ENCODE data around the gene MICAL2. TPM values are rescaled to one million over a fixed set of nuclear protein-coding genes. Genes with fewer than 3 reads are reported as not detected.

Gene MICAL2
- total RNA-seq, 1 donor from 2014 or later: 110 TPM

DNA sequence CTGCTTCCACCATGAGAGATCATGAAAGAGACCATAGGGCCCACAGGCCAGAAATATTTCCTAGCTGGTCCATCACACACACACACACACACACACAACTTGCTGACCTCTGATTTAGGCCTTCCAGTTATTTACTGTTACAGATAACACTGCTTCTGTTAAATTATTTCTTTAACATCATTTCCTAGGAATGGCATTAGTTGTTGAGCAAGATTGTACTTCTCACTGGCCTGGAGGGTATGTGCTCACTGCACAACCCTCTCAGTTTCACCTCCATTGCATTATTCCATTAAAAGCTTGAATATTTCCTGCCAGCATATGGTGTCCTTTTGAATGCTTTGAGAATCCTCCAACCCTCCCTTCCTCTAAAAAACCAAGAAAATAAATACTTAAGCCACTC lies 104.4 kb downstream of the MICAL2 start:
- no peak for DNase-seq

DNA sequence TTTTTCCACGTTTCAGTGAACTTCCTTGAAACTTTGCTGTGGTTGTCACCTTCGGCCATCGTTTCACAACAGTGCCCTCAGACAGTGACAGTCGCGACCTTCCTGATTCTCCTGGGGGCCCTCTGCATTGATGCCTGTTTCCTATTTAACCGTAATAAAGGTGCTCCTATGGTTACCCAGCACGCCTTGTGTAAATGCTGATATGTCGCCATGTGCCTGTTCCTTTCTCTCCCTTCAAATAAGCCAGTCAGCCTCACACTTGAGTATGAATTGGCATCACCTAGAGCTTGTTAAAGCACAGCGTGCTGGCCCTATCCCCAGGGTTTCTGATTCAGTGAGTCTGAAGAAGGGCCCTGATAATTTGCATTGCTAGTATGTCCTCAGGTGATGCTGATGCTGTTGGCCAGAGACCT lies 104.8 kb downstream of the MICAL2 start:
- no peak for DNase-seq

DNA sequence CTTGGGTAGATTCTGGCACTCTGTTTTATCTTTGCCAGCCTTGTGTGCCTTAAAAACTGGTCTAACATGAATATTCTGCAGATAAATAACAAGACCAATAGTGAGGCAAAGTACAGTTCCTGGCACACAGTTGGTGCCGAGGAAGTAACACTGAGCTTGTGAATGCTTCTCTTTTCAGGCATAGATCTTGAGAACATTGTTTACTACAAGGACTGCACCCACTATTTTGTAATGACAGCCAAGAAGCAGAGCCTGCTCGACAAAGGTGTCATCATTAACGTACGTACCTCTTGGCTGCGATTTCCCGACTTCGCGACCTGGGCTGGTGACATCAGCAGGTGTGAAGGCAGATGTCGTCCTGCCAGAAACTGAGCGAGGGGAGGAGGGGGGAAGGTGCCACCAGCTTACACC lies 105.7 kb downstream of the MICAL2 start:
- DNase-seq: no peak

DNA sequence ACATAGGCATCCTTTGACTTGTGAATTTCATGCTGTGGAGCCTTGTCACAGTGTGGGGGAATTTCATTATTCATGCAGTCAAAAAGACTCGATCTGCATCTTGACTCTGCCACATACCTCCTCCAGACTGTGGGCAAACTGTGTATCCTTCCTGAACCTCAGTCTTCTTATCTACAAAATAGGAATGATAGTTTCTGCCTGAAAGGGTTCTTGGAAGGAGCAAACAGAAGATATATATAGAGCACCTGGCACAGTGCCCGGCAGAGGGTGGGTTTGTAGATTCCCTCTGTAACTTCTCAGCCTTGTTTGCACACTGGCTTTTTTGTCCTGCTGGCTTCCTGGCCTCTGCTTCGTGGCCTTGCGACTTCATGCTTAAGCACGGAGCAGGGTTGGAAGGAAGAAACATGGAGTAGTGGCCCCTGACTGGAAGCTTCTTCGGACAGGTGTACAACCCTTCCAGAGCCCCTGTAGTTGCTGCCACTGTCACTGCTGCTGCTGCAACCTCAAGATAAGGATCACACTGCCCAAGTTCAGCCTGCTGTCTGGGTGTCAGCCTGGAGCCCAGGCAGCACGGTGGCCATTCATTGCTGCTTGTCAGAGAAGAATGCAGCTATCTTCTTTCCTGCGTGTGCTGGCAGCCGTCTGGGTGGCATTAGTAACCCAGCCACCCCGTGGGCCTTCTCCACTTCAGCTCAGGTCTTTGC lies 106.4 kb downstream of the MICAL2 start:
- DNase-seq: peak; percentile 58

DNA sequence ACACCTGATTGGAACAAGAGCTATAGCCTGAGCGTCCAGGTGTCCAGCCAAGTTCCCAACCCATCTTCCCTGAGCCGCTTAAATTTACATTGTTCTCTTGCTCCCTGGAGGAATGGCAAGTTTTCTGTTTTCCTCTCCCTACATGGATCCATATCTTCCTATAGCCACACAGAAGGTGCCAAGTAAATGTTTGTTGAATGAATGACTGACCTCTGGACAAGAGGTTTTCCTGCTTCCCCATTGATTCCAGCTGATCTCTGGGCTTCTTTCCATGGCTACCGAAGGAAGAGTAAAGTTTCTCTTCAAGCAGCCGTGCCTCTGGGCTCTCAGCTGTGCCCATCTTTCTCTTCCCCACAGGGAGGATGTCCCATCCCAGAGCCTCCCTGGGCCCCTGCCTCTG lies 107.5 kb downstream of the MICAL2 start:
- no peak for DNase-seq

DNA sequence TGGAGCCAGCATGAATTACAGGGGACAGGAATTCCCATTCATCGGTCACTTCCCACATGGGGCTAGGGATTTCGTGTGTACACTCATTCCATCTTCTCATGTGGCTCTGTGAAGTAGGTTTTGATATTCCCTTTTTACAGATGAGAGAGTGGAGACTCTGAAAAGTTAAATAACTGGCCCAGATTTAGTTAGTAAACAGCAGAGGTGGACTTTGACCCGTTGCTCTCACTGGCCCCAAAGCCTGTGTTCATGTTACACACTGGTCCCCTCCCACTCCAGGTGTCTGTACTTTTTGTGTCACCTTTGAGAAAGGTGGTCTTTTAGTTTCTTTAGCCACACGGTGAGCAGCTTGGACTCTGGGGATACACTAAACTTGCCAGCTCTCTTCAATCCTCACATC lies 108.5 kb downstream of the MICAL2 start:
- no peak for DNase-seq

DNA sequence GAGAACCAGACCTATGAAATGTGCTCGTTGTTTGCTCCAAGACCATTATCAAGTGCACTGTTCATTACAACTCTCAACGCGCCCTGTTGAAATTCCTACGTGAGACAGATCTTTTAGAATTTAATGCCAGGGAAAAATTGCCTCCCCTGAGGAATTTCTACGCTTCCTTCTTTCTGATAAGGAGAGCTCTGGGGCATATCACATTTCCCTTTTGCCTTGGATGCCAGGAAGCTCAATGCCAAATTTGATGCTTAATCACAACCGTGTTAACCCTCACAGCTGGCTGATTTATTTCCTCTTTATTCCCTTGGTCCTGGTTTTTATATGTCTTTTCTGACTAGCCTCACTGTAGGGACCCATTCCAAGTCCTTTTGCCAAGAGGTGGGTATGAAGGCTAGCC lies 109.4 kb downstream of the MICAL2 start:
- DNase-seq: peak; percentile 75

DNA sequence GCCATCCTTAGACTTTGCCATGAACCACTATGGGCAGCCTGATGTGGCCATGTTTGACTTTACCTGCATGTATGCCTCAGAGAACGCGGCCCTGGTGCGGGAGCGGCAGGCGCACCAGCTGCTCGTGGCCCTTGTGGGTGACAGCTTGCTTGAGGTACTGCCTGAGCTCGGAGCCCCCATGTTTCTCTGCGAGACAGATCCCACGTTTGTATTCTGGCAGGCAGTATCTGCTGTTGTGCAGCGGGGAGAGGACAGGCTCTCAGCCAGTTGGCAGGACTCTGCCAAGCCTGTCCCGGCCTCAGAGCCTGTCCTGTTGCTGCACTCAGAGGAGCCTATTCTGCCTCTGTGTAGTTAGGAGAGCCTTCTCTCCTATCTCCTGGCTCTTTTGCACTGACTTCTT lies 109.9 kb downstream of the MICAL2 start:
- DNase-seq: no peak

DNA sequence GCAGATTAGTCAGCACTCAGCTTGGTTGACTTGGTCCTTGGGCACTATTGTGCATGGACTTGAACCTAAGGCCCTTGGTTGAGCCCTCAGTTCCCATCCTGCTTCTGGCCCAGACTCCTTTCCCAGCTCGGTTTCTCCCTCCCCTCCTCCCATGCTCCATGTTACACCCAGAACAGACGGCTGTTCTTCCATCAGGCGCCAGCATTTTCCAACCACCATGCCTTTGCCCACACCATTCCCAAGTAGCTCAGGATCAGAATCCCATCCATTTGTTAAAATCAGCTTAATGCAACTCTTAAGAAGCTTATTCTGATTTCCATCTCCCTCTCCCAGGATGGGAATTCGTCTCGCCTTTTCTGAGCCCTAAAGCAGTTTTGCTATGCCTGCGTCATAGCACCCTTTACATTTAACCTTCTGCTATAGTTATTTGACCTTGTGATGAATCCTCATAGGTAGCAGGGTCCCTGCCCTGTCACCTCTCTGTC lies 110.7 kb downstream of the MICAL2 start:
- no peak for DNase-seq

DNA sequence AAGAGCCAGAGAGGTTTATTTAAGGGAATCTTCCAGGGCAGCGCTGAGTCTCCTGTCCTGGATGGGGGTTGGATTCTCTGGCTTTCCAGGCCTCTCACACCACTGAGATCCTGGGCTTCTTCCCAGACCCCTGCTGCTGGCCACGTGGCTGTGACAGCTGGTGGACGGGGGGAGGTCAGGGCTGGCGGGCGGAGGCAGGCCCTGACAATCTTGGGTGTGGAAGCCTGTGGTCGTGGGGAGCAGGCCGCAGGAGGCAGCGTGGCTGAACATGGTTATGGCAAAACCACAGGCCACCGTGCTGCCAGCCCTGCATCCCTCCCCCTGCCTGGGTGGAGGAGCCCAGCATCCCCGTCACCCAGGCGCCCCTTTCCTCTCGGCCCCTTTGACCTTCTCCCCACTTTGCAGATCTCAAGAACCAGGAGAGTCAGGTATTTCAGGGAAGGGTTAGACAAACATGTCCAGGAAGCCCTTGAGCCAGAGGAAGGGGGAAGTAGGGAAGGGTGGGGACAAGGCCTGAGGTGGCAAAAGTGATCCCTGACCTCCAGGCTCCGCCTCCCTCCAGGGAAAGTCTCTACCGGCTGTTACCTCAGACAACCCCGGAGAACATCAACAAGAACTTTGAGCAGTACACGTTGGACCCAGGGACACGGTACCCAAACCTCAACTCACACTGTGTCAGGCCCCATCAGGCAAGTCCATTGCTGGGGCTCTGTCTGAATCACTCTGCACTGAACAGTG lies 111.8 kb downstream of the MICAL2 start:
- DNase-seq: no peak

DNA sequence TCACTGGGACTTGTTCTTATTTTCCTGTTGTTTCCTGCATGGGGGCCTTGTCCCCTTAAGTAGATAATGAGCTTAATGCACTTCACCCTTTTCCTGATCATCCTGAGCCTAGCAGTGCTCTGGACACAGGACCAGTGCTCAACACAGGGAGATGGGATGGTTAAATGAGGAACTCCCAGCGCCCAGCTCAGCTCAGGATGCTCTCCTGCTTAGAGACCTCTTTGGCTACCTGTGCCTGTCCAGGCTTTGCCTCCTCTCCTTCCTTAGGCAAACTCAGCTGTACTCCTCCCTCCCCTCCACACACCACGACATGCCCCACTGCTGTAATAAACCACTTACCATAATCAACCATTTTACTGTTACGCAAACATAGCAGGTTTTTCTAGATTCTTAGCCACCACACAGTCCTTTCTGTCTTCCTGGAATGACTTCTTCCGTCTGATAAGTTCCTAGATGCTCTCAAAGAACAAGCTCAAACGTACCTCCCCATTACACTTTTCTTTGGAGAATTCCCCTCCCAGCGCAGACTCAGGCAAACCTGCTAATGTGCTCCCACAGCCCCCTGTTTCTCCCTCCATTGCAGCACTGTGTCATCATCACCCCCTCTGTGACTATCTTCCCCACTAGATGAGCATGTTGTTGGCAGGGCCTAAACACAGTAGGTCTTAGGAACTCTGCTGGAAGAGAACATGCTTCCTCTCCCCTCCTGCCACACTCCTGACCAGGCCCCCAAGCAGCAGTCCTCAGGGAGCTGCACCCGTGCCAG lies 113.6 kb downstream of the MICAL2 start:
- no peak for DNase-seq

DNA sequence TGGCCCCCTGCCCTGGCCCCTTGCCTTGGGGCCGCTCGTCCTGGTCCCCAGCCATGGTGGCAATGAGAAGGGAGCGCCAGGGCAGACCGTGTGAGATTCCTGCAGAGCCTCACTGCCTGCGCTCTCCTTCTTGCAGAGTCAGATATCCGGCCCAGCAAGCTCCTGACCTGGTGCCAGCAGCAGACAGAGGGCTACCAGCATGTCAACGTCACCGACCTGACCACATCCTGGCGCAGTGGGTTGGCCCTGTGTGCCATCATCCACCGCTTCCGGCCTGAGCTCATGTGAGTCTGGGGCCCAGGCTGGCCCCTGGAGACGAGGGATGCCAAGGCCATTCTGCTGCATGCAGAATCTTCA lies 114.1 kb downstream of the MICAL2 start:
- peak; percentile 94 for DNase-seq

DNA sequence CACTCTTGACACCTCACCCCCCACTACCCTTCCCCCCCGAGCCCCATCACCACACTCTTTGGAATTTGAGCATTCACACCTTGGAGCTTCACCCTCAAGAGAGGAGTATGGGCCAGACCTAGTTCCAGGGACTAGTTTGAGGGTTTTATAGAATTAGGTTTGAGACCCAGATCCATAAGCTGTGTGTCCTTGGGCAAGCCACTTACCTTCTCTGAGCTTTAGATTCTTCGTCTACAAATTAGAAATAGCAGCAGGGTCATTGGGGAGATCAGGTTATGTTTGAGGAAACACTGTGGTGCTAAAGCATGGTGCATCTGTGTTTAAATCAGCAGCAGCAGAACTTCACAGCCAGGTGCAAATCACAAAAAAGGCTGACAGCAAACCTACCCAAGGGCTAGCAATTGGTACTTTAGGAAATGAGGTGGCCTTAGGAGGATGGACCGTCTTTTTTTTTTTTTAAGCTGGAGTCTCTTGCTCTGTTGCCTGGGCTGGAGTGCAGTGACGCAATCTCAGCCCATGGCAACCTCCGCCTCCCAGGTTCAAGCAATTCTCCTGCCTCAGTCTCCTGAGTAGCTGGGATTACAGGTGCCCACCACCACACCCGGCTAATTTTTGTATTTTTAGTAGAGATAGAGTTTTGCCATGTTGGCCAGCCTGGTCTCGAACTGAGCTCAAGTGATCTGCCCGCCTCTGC lies 114.8 kb downstream of the MICAL2 start:
- no peak for DNase-seq

DNA sequence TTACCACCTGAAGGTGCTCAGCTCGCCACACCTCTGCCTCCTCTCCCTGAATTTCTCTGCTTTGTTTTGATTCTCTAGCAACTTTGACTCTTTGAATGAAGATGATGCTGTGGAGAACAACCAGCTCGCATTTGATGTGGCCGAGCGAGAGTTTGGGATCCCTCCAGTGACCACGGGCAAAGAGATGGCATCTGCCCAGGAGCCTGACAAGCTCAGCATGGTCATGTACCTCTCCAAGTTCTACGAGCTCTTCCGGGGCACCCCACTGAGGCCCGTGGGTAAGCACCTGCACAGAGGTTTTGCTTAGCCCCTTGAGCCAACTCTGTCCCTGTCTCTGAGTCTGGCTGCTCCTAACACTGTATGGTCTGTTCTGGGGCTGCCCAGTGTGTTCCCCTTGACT lies 115.7 kb downstream of the MICAL2 start:
- no peak for DNase-seq

DNA sequence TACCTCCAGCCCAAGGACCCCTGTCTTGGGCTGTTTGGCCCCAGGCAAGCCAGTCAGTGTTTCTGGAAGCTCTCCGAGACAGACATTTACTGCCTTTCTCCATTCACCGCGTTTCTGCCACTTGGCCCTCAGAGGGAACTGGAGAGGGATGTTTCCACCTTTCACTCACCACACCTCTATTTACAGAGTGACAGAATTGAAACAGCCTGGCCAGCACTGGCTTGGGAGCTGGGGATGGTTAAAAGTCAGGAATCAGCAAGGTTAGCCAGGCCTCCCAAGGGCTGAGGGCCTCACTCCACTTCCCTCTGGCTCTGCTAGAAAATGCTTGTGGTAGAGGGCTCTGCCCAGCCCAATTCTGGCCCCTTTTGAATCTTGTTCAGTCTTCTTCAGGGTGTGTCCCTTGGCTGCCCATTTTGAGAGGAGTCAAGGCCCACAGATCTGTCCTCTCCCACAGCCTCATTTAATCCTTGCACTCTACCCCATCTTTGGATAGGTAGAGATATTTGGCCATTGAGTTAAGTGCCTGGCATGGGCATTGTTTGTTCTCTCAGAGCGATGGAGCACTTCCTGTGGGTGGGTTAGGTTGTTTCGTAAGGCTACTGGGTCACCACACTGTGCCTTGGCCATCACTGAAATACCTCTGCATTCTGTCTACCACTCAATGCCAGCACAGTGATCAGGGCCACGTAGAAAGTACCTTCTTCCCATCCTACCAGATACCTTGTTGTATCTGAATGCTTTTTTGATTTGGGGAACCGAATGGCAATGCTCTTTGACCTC lies 119.2 kb downstream of the MICAL2 start:
- DNase-seq: no peak

DNA sequence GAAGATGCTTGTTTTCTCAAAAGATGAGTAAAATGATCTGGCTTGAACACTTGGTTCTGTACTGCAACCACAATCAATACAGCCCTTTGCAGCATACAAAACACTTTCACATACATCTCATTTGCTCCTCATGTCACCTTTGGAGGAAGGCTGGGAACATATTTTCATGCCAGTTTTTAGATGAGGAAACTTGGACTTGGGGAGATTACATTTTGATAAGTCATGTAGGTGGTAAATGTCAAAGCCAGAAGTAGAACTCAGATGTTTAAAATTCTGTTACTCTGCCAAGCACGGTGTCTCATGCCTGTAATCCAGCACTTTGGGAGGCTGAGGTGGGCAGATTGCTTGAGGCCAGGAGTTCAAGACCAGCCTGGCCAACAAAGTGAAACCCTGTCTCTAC lies 121.8 kb downstream of the MICAL2 start:
- no peak for DNase-seq

DNA sequence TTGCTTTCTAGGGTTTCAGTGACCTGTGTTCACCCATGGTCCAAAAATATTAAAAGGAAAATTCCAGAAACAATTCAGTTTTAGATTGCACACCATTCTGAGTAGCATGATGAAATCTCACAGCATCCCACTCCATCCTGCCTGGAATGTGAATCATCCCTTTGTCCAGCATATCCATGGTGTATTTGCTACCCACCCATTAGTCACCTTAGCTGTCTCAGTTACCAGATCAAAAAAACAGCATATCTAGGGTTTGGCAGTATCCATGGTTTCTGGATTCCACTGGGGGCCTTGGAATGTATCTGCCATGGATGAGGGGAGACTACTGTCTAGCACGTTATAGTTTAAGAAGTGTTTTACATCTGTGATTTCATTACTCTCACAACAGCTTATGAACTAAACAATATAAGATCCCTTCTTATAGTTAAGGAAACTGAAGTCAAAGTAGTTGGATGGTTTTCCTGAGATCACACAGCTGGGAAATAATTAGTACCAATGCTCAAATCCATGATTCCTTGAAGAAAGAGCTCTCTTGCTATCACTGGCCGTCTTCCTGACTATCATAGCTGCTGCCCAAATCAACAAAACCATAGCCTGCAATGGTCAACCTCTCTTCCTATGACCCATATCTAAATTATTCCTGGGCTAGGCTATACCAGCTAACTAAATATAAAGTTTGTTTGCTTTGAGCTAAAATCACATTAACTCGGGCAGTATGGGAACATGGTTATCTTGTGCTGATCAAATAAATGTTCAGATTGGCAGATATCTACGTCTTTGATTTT lies 122.6 kb downstream of the MICAL2 start:
- DNase-seq: peak; percentile 90

DNA sequence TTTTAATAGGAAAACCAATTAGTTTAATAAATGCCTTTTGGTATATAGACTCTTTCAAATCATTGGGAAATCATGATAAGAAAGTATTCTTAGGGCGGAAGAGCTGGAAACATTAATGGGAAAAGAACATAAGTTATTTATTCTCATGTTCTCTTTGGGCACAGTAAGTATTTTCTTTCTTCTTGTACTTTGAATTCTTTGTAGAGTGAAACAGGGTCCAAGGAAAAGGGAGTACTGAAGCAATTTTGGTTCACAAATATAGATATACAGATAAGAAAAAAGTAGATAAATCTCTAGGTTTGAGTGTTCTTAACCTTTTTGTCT lies 123.2 kb downstream of the MICAL2 start:
- DNase-seq: no peak

DNA sequence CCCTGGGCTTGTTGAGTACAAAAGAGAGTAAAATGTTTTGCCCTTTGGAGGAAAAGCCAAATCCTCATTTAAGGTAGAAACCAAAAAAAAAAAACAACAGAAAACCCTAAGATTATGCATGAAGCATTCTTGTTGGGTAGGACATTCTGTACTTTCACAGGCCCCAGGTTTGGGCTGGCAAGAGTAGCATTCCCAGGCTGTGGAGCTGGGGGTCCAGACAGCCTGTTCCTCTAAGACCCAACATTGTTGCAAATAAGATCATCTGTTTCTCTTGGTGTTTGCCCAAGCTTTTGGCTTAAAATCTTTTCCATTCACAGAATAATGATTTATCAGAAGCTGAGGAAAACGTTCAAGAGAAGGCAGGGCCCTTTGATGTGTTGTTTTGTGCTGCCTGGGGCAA lies 123.8 kb downstream of the MICAL2 start:
- DNase-seq: no peak

DNA sequence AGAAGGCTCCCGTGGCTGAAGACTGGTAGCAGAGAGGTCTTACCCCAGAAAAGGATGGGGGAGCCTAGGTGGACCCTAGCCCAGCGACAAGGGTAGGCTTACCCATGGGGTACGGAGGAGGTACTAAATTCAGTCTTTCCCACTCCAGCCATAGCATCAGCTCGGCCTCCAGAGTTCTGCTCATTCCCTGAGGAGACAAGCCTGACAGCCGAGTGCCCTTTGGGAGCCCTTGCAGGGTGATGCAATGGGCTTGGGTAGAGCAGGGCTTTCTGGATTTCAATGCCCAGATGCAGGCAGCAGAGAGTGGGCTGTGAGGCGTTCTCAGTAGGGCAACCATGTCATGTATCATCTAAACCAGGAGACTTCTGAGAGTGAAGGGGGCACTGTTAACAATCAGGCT lies 124.7 kb downstream of the MICAL2 start:
- no peak for DNase-seq

DNA sequence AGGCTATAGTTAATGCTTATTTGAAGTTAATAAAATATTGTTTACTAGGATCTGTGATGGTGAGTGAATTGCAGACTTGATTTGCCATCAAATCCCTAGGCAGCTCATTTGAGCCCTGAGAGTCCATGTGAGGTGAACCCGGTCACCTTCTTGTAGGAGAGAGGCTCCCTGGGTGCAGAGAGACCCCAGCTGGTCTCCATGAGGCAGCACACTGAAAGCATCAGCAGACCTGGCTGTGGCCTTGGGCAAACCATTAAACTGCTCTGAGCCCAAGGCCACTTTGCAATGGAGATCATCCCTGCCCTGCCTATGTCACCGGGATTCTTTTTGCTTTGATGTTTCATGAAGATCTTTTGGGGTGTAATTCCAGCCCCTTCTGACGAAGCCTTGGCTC lies 125.2 kb downstream of the MICAL2 start:
- peak; percentile 41 for DNase-seq
